Measurements from ENCODE around the gene OR2T4.

Gene OR2T4

GRCh38 chr1:248373761-248374160 is 12.3 kb downstream of the OR2T4 start:
- TF ChIP-seq ZFX (IDR thresholded peaks at IDR 0.05) (no peak), CTCF (conservative IDR thresholded peaks at IDR 0.05) (no peak)
- H3K27ac ChIP-seq: no peak overlapping the region

GRCh38 chr1:248375446-248375845 is 14.0 kb downstream of the OR2T4 start, which contains the start of gene OR2T6:
Gene OR2T6, plus strand, starts transcription at chr1:248375746. Its CDS starts 11,863 bp downstream, at chr1:248387609.
- H3K27ac ChIP-seq: no peak within 1 kb of the TSS
- TF ChIP-seq CTCF (conservative IDR thresholded peaks at IDR 0.05) (no peak), ZFX (IDR thresholded peaks at IDR 0.05) (no peak)

GRCh38 chr1:248376916-248377315 is 15.5 kb downstream of the OR2T4 start:
- H3K27ac ChIP-seq: no peak overlapping the region

GRCh38 chr1:248380854-248381253 is 19.4 kb downstream of the OR2T4 start:
- H3K27ac ChIP-seq: no peak overlapping the region
- TF ChIP-seq ZFX (IDR thresholded peaks at IDR 0.05): no peak
- TF ChIP-seq CTCF (conservative IDR thresholded peaks at IDR 0.05): no peak

More at GRCh38 chr1:248376916-248377315, 15.5 kb downstream of the OR2T4 start:
- TF ChIP-seq CTCF (conservative IDR thresholded peaks at IDR 0.05): no peak
- no peak for TF ChIP-seq ZFX (IDR thresholded peaks at IDR 0.05)

- H3K27ac ChIP-seq: no peak overlapping the region
- no peak for TF ChIP-seq ZFX (IDR thresholded peaks at IDR 0.05)
- no peak for TF ChIP-seq CTCF (conservative IDR thresholded peaks at IDR 0.05)
Measured at GRCh38 chr1:248388426-248388825, 27.0 kb downstream of the OR2T4 start.

GRCh38 chr1:248393050-248393449 is 31.6 kb downstream of the OR2T4 start:
- no peak overlapping the region for H3K27ac ChIP-seq
- TF ChIP-seq CTCF (conservative IDR thresholded peaks at IDR 0.05) (no peak), ZFX (IDR thresholded peaks at IDR 0.05) (no peak)

GRCh38 chr1:248402748-248403147 is 41.3 kb downstream of the OR2T4 start, which contains the start of gene OR2T1:
Gene OR2T1, plus strand, starts transcription at chr1:248403048. Its CDS starts 3,100 bp downstream, at chr1:248406148.
- H3K27ac ChIP-seq: no peak within 1 kb of the TSS
- TF ChIP-seq ZFX (IDR thresholded peaks at IDR 0.05) (no peak), CTCF (conservative IDR thresholded peaks at IDR 0.05) (no peak)
